Embryonic facial prominence (tissue), 1 donor: ENCODE measurements around the gene IFI6.
"Not testable (repeated sequence)": the region's sequence is repeated elsewhere in the genome, so short reads cannot be mapped to it uniquely, and the experiment has no call there.

ENCODE experiments used
- DNase-seq: peaks from one replicate; pipeline ENCODE4 v3.0.0-alpha.2; 2016; ENCODE audit errors: extremely low spot score

The IFI6 gene

GRCh38 chr1:27628712-27629111, 43.3 kb downstream of the IFI6 start:
- DNase-seq, result no peak

GRCh38 chr1:27627733-27628132, 44.3 kb downstream of the IFI6 start:
- DNase-seq, result not testable (repeated sequence)

- no peak for DNase-seq
Measured at GRCh38 chr1:27627061-27627460, 44.9 kb downstream of the IFI6 start.

- no peak for DNase-seq
Measured at GRCh38 chr1:27626031-27626935, 45.7 kb downstream of the IFI6 start.

- DNase-seq, result no peak
Measured at GRCh38 chr1:27624467-27625178, 47.4 kb downstream of the IFI6 start.

GRCh38 chr1:27623327-27624212, 48.4 kb downstream of the IFI6 start:
- no peak for DNase-seq

- DNase-seq, result no peak
Measured at GRCh38 chr1:27622828-27623227, 49.2 kb downstream of the IFI6 start.

- DNase-seq, result no peak
Measured at GRCh38 chr1:27621051-27621920, 50.7 kb downstream of the IFI6 start.

- not testable (repeated sequence) for DNase-seq
Measured at GRCh38 chr1:27619782-27620438, 52.1 kb downstream of the IFI6 start.

- DNase-seq, result no peak
Measured at GRCh38 chr1:27618341-27619082, 53.5 kb downstream of the IFI6 start.

GRCh38 chr1:27617420-27617819, 54.6 kb downstream of the IFI6 start:
- DNase-seq, result no peak

GRCh38 chr1:27616441-27616840, 55.6 kb downstream of the IFI6 start:
- DNase-seq, result no peak
